ENCODE data around the gene PPDPF. TPM values are rescaled to one million over a fixed set of nuclear protein-coding genes. Genes with fewer than 3 reads are reported as not detected.

Gene PPDPF
- total RNA-seq, 2 donors from 2014 or later, result 91.0 to 130 TPM

DNA sequence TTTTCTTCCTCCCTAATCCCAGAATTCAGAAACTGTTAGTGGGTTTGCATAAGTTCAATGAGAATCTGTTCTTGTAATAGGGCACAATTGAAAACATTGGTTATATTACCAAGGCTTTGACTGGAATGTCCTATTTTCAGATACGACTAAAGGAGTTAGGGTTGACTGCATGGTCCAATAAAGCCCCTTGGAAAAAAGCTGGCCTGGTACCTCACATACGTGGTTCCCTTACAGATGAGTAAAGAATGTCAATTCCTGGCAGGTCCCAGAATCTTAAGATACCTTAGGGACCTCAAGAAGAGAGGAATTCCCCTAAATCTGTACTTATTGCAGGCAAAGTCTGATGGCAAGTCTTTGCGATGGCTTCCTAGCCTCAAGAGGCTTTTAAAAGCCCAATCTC, 4.6 kb downstream of the PPDPF start:
- ATAC-seq (replicated peaks in 1 of 2) (no peak), DNase-seq (no peak)
- Mint-ChIP-seq H3K27ac (no peak overlapping the region), H3K4me3 (no peak overlapping the region), H3K27me3 (ENCODE audit: low read depth) (peaks cover 6% of the 10 kb centered on the region), H3K9me3 (peaks cover 3 to 5% of the 10 kb centered on the region in 2 donors), H3K36me3 (ENCODE audit: insufficient read depth in 2 of 2) (peaks cover 8 to 17% of the 10 kb centered on the region in 2 donors), H3K4me1 (ENCODE audit: low read depth) (peaks cover 32% of the 10 kb centered on the region)

- DNase-seq (no peak), ATAC-seq (replicated peaks in 1 of 2) (no peak)
- Mint-ChIP-seq H3K4me3 (no peak overlapping the region), H3K27me3 (ENCODE audit: low read depth) (peaks cover 6% of the 10 kb centered on the region), H3K9me3 (peaks cover 3 to 5% of the 10 kb centered on the region in 2 donors), H3K36me3 (ENCODE audit: insufficient read depth in 2 of 2) (peaks cover 8 to 17% of the 10 kb centered on the region in 2 donors), H3K4me1 (ENCODE audit: low read depth) (peaks cover 32% of the 10 kb centered on the region), H3K27ac (peak overlapping the region; percentile 31)
Observed at GRCh38 chr20:63525971-63526370, 5.4 kb downstream of the PPDPF start.

GRCh38 chr20:63527184-63527583, 6.6 kb downstream of the PPDPF start:
- H3K4me3 Mint-ChIP-seq, result no peak overlapping the region
- no peak overlapping the region for H3K27ac Mint-ChIP-seq
- DNase-seq (no peak), ATAC-seq (replicated peaks in 1 of 2) (no peak)
- H3K9me3 Mint-ChIP-seq, result peaks cover 3 to 5% of the 10 kb centered on the region in 2 donors
- peaks cover 6% of the 10 kb centered on the region for H3K27me3 Mint-ChIP-seq (ENCODE audit: low read depth)
- peaks cover 8 to 17% of the 10 kb centered on the region in 2 donors for H3K36me3 Mint-ChIP-seq (ENCODE audit: insufficient read depth in 2 of 2)
- peaks cover 30% of the 10 kb centered on the region for H3K4me1 Mint-ChIP-seq (ENCODE audit: low read depth)

DNA sequence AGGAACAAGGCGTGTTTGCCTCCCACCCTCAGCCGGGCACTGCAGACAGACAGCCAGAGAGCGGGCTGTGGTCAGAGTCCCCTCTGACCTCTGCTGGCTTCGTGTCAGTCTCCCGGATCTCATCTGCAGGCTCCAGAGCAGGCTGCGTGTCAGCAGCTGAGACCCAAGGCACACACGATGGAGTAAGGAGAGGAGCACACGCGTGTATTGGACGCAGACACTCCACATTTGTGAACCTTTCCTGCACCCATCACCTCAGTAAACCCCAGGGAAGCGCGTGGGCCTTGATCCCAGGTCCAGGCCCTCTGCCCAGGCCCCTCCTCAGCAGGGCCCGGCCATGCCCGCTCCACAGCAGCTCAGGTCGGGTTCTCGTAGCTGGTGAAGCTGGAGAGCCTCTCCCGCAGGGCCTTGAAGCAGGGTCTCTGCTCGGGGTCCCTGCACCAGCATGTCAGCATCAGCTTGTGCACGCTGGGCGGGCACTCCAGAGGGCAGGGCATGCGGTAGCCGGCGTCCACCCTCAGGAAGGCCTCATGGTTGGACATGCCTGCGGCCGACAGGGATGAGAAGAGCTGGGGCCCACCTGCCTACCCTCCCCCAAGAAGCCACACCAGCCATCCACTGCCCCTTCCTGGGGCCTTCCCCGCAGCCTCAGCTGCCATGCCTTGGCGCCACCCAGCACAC, 8.8 kb downstream of the PPDPF start:
- ATAC-seq (replicated peaks in 1 of 2) (no peak), DNase-seq (no peak)
- Mint-ChIP-seq H3K27ac (no peak overlapping the region), H3K4me1 (ENCODE audit: low read depth) (peaks cover 20% of the 10 kb centered on the region), H3K4me3 (no peak overlapping the region), H3K27me3 (ENCODE audit: low read depth) (peaks cover 6% of the 10 kb centered on the region), H3K36me3 (ENCODE audit: insufficient read depth in 2 of 2) (peaks cover 0 to 1% of the 10 kb centered on the region in 2 donors), H3K9me3 (no peaks in the 10 kb centered on the region)

- H3K36me3 Mint-ChIP-seq (ENCODE audit: insufficient read depth in 2 of 2), result no peaks in the 10 kb centered on the region
- H3K27ac Mint-ChIP-seq, result no peak overlapping the region
- DNase-seq, result no peak
- no peak overlapping the region for H3K4me3 Mint-ChIP-seq
- peaks cover 15% of the 10 kb centered on the region for H3K4me1 Mint-ChIP-seq (ENCODE audit: low read depth)
- peaks cover 6% of the 10 kb centered on the region for H3K27me3 Mint-ChIP-seq (ENCODE audit: low read depth)
- H3K9me3 Mint-ChIP-seq, result no peaks in the 10 kb centered on the region
- no peak for ATAC-seq (replicated peaks in 1 of 2)
Observed at GRCh38 chr20:63529861-63530787, 9.6 kb downstream of the PPDPF start.

DNA sequence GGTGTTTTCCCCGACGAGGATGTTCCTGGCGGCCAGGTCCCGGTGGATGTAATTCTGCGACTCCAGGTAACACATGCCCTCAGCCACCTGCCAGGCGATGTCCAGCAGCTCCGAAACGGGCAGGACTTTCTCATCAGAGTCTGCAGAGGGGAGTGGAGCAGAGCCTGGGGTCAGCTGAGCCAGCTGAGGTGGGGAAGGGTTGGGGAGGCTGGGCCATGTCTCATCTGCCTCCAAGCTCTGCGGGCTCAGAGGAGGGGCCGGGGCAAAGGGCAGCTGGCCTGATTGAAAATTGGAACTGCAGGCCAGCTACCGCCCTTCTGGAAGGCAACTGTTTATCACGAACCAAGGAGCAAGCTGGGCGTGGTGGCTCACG, 10.2 kb downstream of the PPDPF start:
- H3K4me1 Mint-ChIP-seq (ENCODE audit: low read depth), result peaks cover 15% of the 10 kb centered on the region
- H3K27ac Mint-ChIP-seq, result no peak overlapping the region
- ATAC-seq (replicated peaks in 1 of 2) (no peak), DNase-seq (no peak)
- H3K36me3 Mint-ChIP-seq (ENCODE audit: insufficient read depth in 2 of 2), result no peaks in the 10 kb centered on the region
- H3K9me3 Mint-ChIP-seq, result no peaks in the 10 kb centered on the region
- H3K4me3 Mint-ChIP-seq, result no peak overlapping the region
- H3K27me3 Mint-ChIP-seq (ENCODE audit: low read depth), result peaks cover 6% of the 10 kb centered on the region

- H3K4me1 Mint-ChIP-seq (ENCODE audit: low read depth), result peaks cover 15% of the 10 kb centered on the region
- DNase-seq, result peak in 1 of 2 donors; percentile 2
- no peaks in the 10 kb centered on the region for H3K9me3 Mint-ChIP-seq
- no peaks in the 10 kb centered on the region for H3K36me3 Mint-ChIP-seq (ENCODE audit: insufficient read depth in 2 of 2)
- H3K4me3 Mint-ChIP-seq, result no peak overlapping the region
- H3K27me3 Mint-ChIP-seq (ENCODE audit: low read depth), result peaks cover 5% of the 10 kb centered on the region
- no peak overlapping the region for H3K27ac Mint-ChIP-seq
- no peak for ATAC-seq (replicated peaks in 1 of 2)
Observed at GRCh38 chr20:63531686-63532448, 11.3 kb downstream of the PPDPF start.

- no peaks in the 10 kb centered on the region for H3K36me3 Mint-ChIP-seq (ENCODE audit: insufficient read depth in 2 of 2)
- H3K27ac Mint-ChIP-seq, result no peak overlapping the region
- ATAC-seq (replicated peaks in 1 of 2) (no peak), DNase-seq (no peak)
- H3K4me3 Mint-ChIP-seq, result no peak overlapping the region
- no peaks in the 10 kb centered on the region for H3K27me3 Mint-ChIP-seq (ENCODE audit: low read depth)
- no peaks in the 10 kb centered on the region for H3K9me3 Mint-ChIP-seq
- H3K4me1 Mint-ChIP-seq (ENCODE audit: low read depth), result peaks cover 11% of the 10 kb centered on the region
Observed at GRCh38 chr20:63532449-63532971, 11.9 kb downstream of the PPDPF start.

DNA sequence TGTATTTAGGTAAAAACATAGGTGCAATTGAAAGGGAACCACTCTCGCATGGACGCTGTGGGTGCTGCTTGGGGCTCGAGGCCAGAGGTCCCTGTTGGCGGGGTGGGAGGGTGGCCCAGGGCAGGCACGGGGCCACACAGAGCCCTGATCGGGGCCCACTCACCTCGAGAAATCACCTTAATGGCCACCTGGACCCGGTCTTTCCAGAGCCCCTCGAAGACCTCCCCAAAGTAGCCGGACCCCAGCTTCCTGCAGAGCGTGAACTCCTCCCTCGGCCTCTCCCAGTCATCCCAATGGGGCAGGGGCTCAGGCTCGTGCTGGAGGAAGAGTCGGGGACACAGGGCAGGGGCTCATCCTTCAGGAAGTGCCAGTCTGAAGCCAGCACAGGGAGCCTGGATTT, 12.8 kb downstream of the PPDPF start:
- H3K27ac Mint-ChIP-seq, result no peak overlapping the region
- H3K4me3 Mint-ChIP-seq, result no peak overlapping the region
- DNase-seq, result no peak
- no peaks in the 10 kb centered on the region for H3K27me3 Mint-ChIP-seq (ENCODE audit: low read depth)
- peaks cover 12% of the 10 kb centered on the region for H3K4me1 Mint-ChIP-seq (ENCODE audit: low read depth)
- no peaks in the 10 kb centered on the region for H3K9me3 Mint-ChIP-seq
- no peaks in the 10 kb centered on the region for H3K36me3 Mint-ChIP-seq (ENCODE audit: insufficient read depth in 2 of 2)
- ATAC-seq (replicated peaks in 1 of 2), result no peak

DNA sequence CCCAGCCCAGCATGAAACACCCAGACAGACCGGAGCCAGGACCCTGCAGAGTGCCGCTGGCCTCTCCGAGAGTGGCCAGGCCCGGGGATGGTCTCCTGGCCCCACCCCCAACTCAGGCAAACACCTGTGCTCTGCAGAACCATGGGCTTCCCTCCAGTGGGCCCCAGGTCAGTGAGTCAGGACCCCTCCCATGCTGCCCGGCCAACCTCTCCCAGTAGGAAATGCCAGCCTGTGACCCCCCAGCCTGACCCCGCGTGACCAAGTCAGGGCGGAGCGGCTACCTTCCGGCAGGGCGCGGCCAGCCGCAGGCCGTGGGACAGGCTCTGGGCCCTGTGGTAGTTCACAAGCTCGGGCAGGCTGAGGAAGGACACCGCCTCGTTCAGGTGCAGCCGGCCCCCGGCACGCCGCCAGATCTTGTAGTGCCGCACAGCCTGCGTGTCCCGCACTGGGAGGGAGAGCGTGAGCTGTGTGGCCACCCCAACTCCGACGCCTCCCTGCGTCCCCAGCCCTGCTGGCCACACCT, 13.4 kb downstream of the PPDPF start:
- no peaks in the 10 kb centered on the region for H3K27me3 Mint-ChIP-seq (ENCODE audit: low read depth)
- DNase-seq (peak in 1 of 2 donors; percentile 2), ATAC-seq (replicated peaks in 1 of 2) (no peak)
- H3K4me3 Mint-ChIP-seq, result no peak overlapping the region
- H3K4me1 Mint-ChIP-seq (ENCODE audit: low read depth), result peaks cover 11% of the 10 kb centered on the region
- no peaks in the 10 kb centered on the region for H3K36me3 Mint-ChIP-seq (ENCODE audit: insufficient read depth in 2 of 2)
- no peak overlapping the region for H3K27ac Mint-ChIP-seq
- H3K9me3 Mint-ChIP-seq, result no peaks in the 10 kb centered on the region

DNA sequence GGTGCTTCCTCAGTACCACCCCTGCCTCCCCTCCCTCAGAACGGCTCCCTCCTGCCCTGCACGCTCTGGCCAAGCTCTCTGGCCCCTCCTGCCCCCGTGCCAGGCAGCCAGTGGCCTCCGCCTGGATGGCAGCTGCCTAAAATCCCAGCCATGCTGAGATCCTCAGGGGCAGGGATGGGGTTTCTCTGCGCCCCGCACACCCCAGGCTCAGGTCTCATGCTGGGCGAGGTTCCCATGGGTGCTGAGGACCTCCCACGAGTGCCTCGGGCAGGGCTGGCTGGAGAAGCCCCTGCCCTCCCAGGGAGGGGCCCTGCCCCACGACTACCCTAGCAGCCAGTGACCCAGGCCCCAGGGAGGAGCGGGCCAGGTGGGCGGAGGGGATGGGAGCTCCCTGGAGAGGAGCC, 13.9 kb downstream of the PPDPF start:
- ATAC-seq (replicated peaks in 1 of 2), result no peak
- Mint-ChIP-seq H3K36me3 (ENCODE audit: insufficient read depth in 2 of 2) (no peaks in the 10 kb centered on the region), H3K9me3 (no peaks in the 10 kb centered on the region), H3K4me3 (no peak overlapping the region), H3K27ac (no peak overlapping the region), H3K4me1 (ENCODE audit: low read depth) (peaks cover 11% of the 10 kb centered on the region), H3K27me3 (ENCODE audit: low read depth) (no peaks in the 10 kb centered on the region)
- DNase-seq, result no peak

GRCh38 chr20:63534831-63535651, 14.5 kb downstream of the PPDPF start:
- Mint-ChIP-seq H3K4me1 (ENCODE audit: low read depth) (peaks cover 11% of the 10 kb centered on the region), H3K27me3 (ENCODE audit: low read depth) (no peaks in the 10 kb centered on the region), H3K4me3 (no peak overlapping the region), H3K36me3 (ENCODE audit: insufficient read depth in 2 of 2) (no peaks in the 10 kb centered on the region), H3K27ac (no peak overlapping the region), H3K9me3 (no peaks in the 10 kb centered on the region)
- ATAC-seq (replicated peaks in 1 of 2) (no peak), DNase-seq (peak in 1 of 2 donors; percentile 8)
